HG02885 (cell line): ENCODE results near the gene TTC39C.
"Not testable (repeated sequence)": the region's sequence is repeated elsewhere in the genome, so short reads cannot be mapped to it uniquely, and the experiment has no call there.

Experiments used
- ATAC-seq: cut with Tn5 transposase; IDR thresholded peaks from one replicate; pipeline ENCODE4 v1.9.1; 2021; ENCODE audit warnings: mild to moderate bottlenecking; ENCODE audit not compliant: unreplicated experiment, poor library complexity

Gene TTC39C

GRCh38 chr18:24118750-24119577 lies 104.4 kb downstream of the TTC39C start:
- ATAC-seq: peak; percentile 90

- ATAC-seq: no peak
Observed at GRCh38 chr18:24120676-24121075, 106.1 kb downstream of the TTC39C start.

- no peak for ATAC-seq
Observed at GRCh38 chr18:24121625-24122024, 107.1 kb downstream of the TTC39C start.

GRCh38 chr18:24126155-24126961 lies 111.8 kb downstream of the TTC39C start:
- no peak for ATAC-seq

DNA sequence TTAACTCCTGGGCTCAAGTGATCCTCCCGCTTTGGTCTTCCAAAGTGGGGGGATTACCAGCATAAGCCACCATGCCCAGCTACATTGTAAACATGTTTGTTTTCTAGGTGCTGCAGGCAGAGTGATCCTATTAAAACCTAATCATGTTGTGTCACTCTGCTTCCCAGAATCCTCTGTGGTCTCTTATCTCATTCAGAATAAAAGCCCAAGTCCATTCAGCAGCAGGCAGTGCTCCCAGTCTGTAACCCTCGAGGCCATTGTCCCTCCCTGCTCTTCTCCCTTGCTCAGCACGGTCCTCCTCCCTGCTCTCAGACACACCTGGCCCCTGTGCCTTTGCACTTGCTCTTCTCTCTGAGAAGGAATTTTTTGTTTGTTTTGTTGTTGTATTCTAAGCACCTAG lies 113.2 kb downstream of the TTC39C start:
- ATAC-seq: no peak

DNA sequence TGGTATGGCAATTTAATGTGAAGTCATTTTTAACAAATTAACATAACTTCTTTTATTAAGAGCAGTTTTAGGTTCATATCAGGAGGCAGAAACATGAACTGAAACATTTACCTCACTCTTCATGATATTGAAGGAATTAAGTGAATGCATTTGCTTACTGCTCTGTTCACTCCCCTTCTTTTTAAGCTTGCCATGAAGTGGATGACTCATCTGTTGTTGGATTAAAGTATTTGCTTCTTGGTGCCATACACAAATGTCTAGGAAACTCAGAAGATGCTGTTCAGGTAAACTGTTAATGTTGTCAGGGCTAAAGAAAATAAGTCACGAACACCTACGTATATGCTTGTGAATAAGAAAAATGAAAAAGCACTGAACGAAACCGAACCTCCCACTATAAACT lies 114.1 kb downstream of the TTC39C start:
- no peak for ATAC-seq

- ATAC-seq: no peak
Observed at GRCh38 chr18:24130494-24130893, 115.9 kb downstream of the TTC39C start.

- no peak for ATAC-seq
Observed at GRCh38 chr18:24136967-24137373, 122.4 kb downstream of the TTC39C start.

GRCh38 chr18:24138409-24138788 lies 123.8 kb downstream of the TTC39C start:
- ATAC-seq: no peak

- peak; percentile 93 for ATAC-seq
Observed at GRCh38 chr18:24138789-24139616, 124.4 kb downstream of the TTC39C start, which contains the start of gene CABYR. TSS of gene CABYR (plus strand) at chr18:24139062. CDS start at chr18:24143115, 4,053 bp downstream.

DNA sequence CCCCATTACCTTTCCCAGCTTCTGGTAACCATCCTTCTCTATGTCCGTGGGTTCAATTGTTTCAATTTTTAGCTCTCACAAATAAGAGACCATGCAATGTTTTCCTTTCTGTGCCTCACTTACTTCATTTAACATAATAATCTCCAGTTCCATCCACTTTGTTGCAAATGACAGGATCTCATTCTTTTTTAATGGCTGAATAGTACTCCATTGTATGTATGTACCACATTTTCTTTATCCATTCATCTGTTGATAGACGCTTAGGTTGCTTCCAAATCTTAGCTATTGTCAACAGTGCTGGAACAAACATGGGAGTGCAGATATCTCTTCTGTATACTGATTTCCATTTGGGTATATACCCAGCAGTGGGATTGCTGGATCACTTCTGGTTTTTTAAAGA lies 126.1 kb downstream of the TTC39C start:
- ATAC-seq: no peak

- ATAC-seq: no peak
Observed at GRCh38 chr18:24142376-24142775, 127.8 kb downstream of the TTC39C start.

DNA sequence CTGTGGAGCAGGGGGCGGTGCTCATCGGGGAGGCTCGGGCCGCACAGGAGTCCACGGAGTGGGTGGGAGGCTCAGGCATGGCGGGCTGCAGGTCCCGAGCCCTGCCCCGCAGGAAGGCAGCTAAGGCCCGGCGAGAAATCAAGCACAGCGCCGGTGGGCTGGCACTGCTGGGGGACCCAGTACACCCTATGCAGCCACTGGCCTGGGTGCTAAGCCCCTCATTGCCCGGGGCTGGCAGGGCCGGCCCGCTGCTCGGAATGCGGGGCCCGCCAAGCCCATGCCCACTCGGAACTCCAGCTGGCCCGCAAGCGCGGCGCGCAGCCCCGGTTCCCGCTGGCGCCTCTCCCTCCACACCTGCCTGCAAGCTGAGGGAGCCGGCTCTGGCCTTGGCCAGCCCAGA lies 135.0 kb downstream of the TTC39C start:
- ATAC-seq: not testable (repeated sequence)

- no peak for ATAC-seq
Observed at GRCh38 chr18:24153397-24153796, 138.8 kb downstream of the TTC39C start.

- no peak for ATAC-seq
Observed at GRCh38 chr18:24157855-24158254, 143.3 kb downstream of the TTC39C start.

GRCh38 chr18:24160086-24160485 lies 145.5 kb downstream of the TTC39C start:
- no peak for ATAC-seq

DNA sequence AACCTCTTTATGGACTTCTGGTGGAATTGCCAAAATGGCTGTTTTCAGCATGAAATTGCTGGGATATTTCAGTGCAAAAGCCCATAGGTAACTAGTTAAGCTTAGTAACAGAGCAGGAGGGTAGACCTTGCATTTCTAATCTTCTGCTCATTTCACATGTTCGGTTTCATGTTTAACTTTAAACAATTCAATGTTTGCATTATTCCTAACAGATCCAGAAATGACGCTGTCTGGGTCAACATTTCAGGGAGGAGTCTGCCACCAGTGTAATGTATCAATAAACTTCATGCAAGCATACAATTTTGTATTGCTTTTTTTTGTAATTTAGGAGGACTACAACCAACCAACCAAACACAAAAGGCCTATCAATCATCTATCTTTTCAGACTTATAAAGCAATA lies 146.8 kb downstream of the TTC39C start:
- ATAC-seq: no peak

GRCh38 chr18:24168496-24168895 lies 153.9 kb downstream of the TTC39C start:
- no peak for ATAC-seq

- no peak for ATAC-seq
Observed at GRCh38 chr18:24170360-24170759, 155.8 kb downstream of the TTC39C start.

GRCh38 chr18:24173997-24174396 lies 159.4 kb downstream of the TTC39C start:
- no peak for ATAC-seq
